ENCODE results near the gene QRICH1. TPM values are rescaled to one million over a fixed set of nuclear protein-coding genes. Genes with fewer than 3 reads are reported as not detected.

QRICH1 gene
- total RNA-seq, 2 donors from 2014 or later = 122 to 151 TPM

GRCh38 chr3:49021213-49021812 lies 72.6 kb downstream of the QRICH1 start:
- peak overlapping the region; percentile 90 for H3K4me3 Mint-ChIP-seq
- ATAC-seq (replicated peaks) = peak; percentile 80
- H3K9me3 Mint-ChIP-seq = no peaks in the 10 kb centered on the region
- peaks cover 48% of the 10 kb centered on the region for H3K36me3 Mint-ChIP-seq (ENCODE audit: low read depth)
- H3K27ac Mint-ChIP-seq = peak overlapping the region; percentile 94
- no peaks in the 10 kb centered on the region for H3K27me3 Mint-ChIP-seq
- peaks cover 11% of the 10 kb centered on the region for H3K4me1 Mint-ChIP-seq

DNA sequence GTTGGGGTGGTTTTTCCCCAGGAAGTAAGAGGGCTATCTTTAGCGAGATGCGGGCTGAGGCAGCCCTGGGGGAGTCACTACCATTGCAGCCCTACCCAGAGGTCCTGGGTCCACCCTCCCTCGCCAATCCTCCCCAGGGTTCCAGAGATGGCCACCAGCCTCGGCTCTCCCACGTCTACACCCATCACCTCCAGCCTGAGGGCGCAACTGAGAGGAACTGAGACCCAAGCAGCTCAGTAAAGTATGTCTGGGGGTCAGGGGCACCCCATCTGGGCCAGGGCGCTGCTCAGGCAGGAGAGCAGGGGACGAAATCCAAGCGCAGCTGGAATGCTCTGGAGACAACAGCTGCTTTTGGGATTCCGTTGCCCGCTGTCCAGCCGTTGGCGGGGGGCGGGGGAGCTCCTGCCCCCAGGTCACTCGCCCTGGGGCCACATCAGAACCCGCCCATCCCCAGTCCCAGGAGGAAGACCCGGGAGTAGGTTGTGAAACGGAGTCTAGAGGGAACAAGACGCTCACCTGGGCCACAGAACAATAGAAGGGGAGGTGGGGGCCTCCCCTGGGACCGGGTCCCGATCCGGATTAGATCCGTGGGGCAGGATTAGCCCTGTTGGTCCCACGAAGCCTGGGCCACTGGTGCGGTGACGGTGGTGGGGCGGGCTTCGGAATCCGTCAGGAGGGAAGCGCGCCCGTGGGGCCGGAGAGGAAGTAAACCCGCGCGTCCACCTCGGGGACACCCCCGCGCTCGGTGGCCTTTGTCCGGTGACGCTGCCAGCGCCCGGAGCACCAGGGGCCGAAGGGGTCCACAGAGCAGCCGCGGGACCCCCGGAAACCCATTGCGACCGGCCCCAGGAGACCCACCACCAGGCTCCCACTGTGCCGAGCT lies 73.3 kb downstream of the QRICH1 start:
- ATAC-seq (replicated peaks) = no peak
- Mint-ChIP-seq H3K9me3 (no peaks in the 10 kb centered on the region), H3K27ac (peak overlapping the region; percentile 94), H3K36me3 (ENCODE audit: low read depth) (peaks cover 46% of the 10 kb centered on the region), H3K4me3 (peak overlapping the region; percentile 90), H3K4me1 (peaks cover 8% of the 10 kb centered on the region), H3K27me3 (no peaks in the 10 kb centered on the region)

DNA sequence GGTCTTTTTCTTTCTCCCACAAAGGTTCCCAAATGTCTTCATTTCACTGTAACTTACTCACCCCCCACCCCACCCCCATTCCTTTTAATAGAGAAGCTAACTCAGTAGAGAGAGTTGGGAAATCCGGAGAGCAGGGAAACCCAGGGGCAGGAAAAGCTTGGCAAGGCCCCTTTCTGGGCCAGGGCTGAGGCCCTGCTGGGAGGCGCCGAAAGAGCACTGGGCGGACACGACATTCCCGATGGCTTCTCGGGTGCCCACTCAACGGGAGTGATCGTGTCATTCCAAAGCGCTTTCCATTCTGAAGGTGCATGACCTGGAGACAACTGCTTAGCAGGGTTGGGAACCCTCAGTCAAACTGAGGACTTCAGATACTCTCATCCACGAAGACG lies 73.9 kb downstream of the QRICH1 start:
- H3K4me1 Mint-ChIP-seq = peaks cover 5% of the 10 kb centered on the region
- H3K27me3 Mint-ChIP-seq = no peaks in the 10 kb centered on the region
- peaks cover 46% of the 10 kb centered on the region for H3K36me3 Mint-ChIP-seq (ENCODE audit: low read depth)
- ATAC-seq (replicated peaks) = no peak
- H3K27ac Mint-ChIP-seq = peak overlapping the region; percentile 94
- H3K4me3 Mint-ChIP-seq = peak overlapping the region; percentile 90
- no peaks in the 10 kb centered on the region for H3K9me3 Mint-ChIP-seq

DNA sequence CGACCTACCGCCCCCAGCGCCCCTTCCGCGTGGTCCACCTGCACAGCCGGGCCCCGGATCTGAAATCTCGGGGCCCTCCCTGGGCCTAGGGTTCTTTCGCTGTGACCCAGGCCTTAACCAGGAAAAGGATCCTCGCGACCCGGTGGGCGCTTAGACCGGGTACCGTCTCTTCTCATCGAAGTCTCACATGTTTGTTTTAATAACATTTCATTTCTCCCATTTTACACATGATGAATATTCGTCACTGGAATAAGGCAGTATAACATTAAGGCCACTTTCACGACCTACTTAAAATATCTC lies 75.2 kb downstream of the QRICH1 start:
- no peaks in the 10 kb centered on the region for H3K9me3 Mint-ChIP-seq
- H3K27me3 Mint-ChIP-seq = no peaks in the 10 kb centered on the region
- H3K4me1 Mint-ChIP-seq = peaks cover 5% of the 10 kb centered on the region
- H3K36me3 Mint-ChIP-seq (ENCODE audit: low read depth) = peaks cover 46% of the 10 kb centered on the region
- H3K4me3 Mint-ChIP-seq = peak overlapping the region; percentile 90
- peak overlapping the region; percentile 90 for H3K27ac Mint-ChIP-seq
- ATAC-seq (replicated peaks) = no peak

- H3K27me3 Mint-ChIP-seq = no peaks in the 10 kb centered on the region
- peaks cover 45% of the 10 kb centered on the region for H3K36me3 Mint-ChIP-seq (ENCODE audit: low read depth)
- H3K9me3 Mint-ChIP-seq = no peaks in the 10 kb centered on the region
- ATAC-seq (replicated peaks) = peak; percentile 7
- H3K4me3 Mint-ChIP-seq = peak within 1 kb of the TSS; percentile 90
- peaks cover 3% of the 10 kb centered on the region for H3K4me1 Mint-ChIP-seq
- H3K27ac Mint-ChIP-seq = peak within 1 kb of the TSS; percentile 94
These were observed 75.7 kb downstream of the QRICH1 start, which contains the start of gene DALRD3 for GRCh38 chr3:49017971-49018706. Gene DALRD3, minus strand, starts transcription at chr3:49018580. Its CDS starts 16 bp downstream, at chr3:49018564.

DNA sequence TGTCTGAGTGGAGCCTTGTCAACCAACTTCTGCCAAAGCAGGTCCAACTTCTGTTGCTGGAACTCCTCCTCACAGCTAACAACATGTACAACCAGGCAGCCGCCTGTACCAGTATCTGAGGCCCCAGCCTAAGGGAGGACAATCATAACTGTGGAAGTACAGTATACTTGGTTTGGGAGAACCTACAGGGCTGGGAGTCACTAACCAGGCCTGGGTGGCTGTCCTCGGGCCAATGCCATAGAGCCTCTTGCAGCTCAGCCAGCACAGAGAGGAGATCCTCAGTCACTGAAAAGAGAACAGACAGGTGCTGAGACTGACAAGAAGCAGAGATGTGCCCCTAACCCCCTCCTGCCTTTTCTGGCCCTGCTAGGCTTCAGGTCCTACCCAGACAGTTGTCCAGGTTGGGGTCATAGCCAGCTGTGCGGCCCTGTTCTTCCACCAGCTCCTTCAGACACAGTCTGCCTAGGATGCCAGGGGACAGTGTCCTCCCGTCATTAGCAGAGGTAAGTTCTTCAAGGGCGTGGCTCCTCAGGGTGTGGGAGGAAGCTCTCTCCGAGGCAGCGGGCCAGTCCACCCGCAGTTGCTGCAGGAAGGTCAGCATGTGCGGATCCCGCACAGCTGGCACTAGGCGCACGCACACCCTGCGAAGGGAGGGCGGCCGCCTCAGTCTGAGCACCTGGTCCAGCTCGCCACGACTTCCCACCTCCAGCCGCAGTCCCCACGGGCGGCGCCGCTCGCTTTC lies 76.5 kb downstream of the QRICH1 start:
- H3K4me1 Mint-ChIP-seq = no peaks in the 10 kb centered on the region
- peaks cover 39% of the 10 kb centered on the region for H3K36me3 Mint-ChIP-seq (ENCODE audit: low read depth)
- H3K27me3 Mint-ChIP-seq = no peaks in the 10 kb centered on the region
- peak overlapping the region; percentile 90 for H3K4me3 Mint-ChIP-seq
- H3K9me3 Mint-ChIP-seq = no peaks in the 10 kb centered on the region
- ATAC-seq (replicated peaks) = no peak
- H3K27ac Mint-ChIP-seq = peak overlapping the region; percentile 68

DNA sequence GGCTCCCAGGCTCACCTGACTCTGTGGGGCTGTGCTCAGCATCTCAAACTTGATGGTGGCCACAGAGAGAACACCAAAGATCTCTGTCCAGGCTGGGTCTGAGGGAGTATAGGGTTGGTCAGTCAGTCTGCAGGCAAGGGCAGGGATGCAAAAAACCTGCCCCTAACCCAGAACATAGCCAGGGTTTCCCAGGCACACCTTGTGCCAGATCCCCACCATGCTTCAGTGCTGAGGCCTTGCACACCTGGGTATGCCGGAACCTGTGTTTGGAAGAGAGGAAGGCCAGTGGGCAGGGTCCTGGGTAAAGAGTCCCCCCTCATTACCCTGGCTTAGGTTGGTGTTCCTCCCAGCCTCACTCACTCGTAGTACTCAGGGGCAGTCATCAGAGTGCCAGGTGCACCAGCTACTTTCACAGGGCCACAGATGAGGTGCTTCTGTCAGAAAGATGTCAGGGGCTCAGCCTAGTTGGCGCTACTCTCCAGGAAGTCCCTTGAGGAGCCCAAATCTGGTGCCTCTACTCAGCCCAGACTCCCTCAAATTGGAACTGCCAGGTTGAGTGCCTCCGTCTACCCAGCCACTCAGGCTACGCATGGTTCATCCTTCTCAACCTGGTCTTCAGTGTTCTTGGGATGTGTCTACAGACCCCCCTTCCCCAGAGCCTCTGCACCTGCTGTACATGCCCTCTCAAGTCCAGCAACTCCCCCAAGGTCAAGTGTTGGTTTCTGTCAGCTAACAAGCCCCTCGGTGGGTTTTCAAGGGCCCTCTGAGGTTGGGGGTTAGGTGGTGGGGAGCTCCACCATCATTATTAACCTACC lies 77.2 kb downstream of the QRICH1 start:
- H3K36me3 Mint-ChIP-seq (ENCODE audit: low read depth) = peaks cover 44% of the 10 kb centered on the region

DNA sequence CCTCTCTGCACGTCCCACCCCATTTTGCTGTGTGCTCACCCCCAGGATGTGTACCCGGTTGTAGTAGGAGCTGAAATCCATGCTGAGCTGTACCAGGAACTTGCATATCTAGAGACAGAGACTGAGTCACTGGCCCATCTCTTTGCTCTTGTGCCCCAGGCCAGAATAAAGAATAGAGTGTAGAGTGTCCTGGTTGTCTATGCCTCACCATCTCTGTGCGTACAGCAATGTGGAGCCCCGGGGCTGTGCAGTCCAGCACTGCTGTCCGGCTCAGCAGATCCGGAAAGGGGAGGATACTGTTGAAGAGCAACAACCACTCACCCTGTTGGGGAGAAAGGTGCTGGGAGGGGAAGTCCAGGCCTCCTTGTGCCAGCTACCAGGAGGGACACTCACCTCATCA lies 78.1 kb downstream of the QRICH1 start:
- H3K9me3 Mint-ChIP-seq = no peaks in the 10 kb centered on the region
- peaks cover 47% of the 10 kb centered on the region for H3K36me3 Mint-ChIP-seq (ENCODE audit: low read depth)
- peak overlapping the region; percentile 10 for H3K4me3 Mint-ChIP-seq
- no peak overlapping the region for H3K27ac Mint-ChIP-seq
- no peaks in the 10 kb centered on the region for H3K4me1 Mint-ChIP-seq
- H3K27me3 Mint-ChIP-seq = no peaks in the 10 kb centered on the region
- ATAC-seq (replicated peaks) = no peak

More for the DNA sequence above, 77.2 kb downstream of the QRICH1 start:
- Mint-ChIP-seq H3K27ac (peak overlapping the region; percentile 68), H3K4me1 (no peaks in the 10 kb centered on the region), H3K27me3 (no peaks in the 10 kb centered on the region), H3K4me3 (peak overlapping the region; percentile 90), H3K9me3 (no peaks in the 10 kb centered on the region)
- ATAC-seq (replicated peaks) = no peak

- H3K27ac Mint-ChIP-seq = no peak overlapping the region
- H3K27me3 Mint-ChIP-seq = no peaks in the 10 kb centered on the region
- no peak overlapping the region for H3K4me3 Mint-ChIP-seq
- H3K36me3 Mint-ChIP-seq (ENCODE audit: low read depth) = peaks cover 54% of the 10 kb centered on the region
- no peak for ATAC-seq (replicated peaks)
- H3K9me3 Mint-ChIP-seq = no peaks in the 10 kb centered on the region
- H3K4me1 Mint-ChIP-seq = no peaks in the 10 kb centered on the region
These were observed 78.8 kb downstream of the QRICH1 start for GRCh38 chr3:49015072-49015471.

DNA sequence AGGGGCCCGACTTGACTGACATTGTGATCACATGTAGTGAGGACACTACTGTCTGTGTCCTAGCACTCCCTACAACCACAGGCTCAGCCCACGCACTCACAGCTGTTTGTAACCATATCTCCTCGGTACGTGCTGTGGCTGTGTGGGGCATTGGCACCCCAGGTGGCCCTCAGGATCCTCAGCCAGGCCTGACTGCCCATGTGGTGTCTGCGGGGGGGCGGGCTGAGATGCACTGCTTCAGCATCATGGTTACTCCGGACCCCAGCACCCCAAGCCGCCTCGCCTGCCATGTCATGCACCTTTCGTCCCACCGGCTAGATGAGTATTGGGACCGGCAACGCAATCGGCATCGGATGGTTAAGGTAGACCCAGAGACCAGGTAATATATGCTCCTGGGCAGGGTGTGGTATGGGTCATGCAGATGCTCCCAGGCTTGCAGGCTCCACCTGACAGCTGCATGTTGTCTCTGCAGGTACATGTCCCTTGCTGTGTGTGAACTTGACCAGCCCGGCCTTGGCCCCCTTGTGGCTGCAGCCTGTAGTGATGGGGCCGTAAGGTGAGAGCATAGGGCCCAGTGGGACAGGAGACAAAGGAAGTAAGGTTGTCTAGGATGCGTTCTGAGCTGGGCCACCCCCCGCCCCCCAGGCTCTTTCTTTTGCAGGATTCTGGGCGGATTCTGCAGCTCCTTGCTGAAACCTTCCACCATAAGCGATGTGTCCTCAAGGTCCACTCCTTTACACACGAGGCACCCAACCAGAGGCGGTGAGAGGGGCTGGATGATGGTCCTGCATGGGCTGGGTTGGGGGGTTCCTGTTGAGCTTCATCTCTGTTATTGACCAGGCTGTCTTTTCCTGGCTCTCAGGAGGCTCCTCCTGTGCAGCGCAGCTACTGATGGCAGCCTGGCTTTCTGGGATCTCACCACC lies 79.9 kb downstream of the QRICH1 start:
- no peaks in the 10 kb centered on the region for H3K9me3 Mint-ChIP-seq
- no peak overlapping the region for H3K4me3 Mint-ChIP-seq
- no peak overlapping the region for H3K27ac Mint-ChIP-seq
- H3K4me1 Mint-ChIP-seq = peaks cover 5% of the 10 kb centered on the region
- peaks cover 64% of the 10 kb centered on the region for H3K36me3 Mint-ChIP-seq (ENCODE audit: low read depth)
- H3K27me3 Mint-ChIP-seq = no peaks in the 10 kb centered on the region
- ATAC-seq (replicated peaks) = peak; percentile 27

DNA sequence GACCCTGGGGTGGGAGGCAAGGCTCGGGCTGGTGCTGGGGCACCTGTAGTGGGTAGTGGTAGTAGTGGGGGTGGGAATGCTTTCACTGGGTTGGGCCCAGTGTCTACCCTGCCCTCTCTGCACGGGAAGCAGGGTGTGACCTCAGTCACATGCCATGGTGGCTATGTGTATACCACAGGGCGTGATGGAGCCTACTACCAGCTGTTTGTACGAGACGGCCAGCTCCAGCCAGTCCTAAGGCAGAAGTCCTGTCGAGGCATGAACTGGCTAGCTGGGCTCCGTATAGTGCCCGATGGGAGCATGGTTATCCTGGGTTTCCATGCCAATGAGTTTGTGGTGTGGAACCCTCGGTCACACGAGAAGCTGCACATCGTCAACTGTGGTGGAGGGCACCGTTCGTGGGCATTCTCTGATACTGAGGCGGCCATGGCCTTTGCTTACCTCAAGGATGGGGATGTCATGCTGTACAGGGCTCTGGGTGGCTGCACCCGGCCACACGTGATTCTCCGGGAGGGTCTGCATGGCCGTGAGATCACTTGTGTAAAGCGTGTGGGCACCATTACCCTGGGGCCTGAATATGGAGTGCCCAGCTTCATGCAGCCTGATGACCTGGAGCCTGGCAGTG lies 80.6 kb downstream of the QRICH1 start:
- peaks cover 71% of the 10 kb centered on the region for H3K36me3 Mint-ChIP-seq (ENCODE audit: low read depth)
- no peak for ATAC-seq (replicated peaks)
- no peaks in the 10 kb centered on the region for H3K27me3 Mint-ChIP-seq
- H3K27ac Mint-ChIP-seq = no peak overlapping the region
- H3K4me1 Mint-ChIP-seq = peaks cover 10% of the 10 kb centered on the region
- no peaks in the 10 kb centered on the region for H3K9me3 Mint-ChIP-seq
- H3K4me3 Mint-ChIP-seq = no peak overlapping the region

- ATAC-seq (replicated peaks) = no peak
- no peaks in the 10 kb centered on the region for H3K9me3 Mint-ChIP-seq
- H3K27me3 Mint-ChIP-seq = no peaks in the 10 kb centered on the region
- peaks cover 15% of the 10 kb centered on the region for H3K4me1 Mint-ChIP-seq
- peaks cover 78% of the 10 kb centered on the region for H3K36me3 Mint-ChIP-seq (ENCODE audit: low read depth)
- no peak overlapping the region for H3K4me3 Mint-ChIP-seq
- no peak overlapping the region for H3K27ac Mint-ChIP-seq
These were observed 81.3 kb downstream of the QRICH1 start for GRCh38 chr3:49012441-49013017.
